ELR (cell line): Measurements from ENCODE around the gene USP20.
"Not testable (repeated sequence)": the region's sequence is repeated elsewhere in the genome, so short reads cannot be mapped to it uniquely, and the experiment has no call there.

Source experiments
- DNase-seq: peaks from one replicate; pipeline ENCODE4 v3.0.0-alpha.2; 2015; ENCODE audit warnings: low read depth

Gene USP20

GRCh38 chr9:129835128-129835859, at the start of gene USP20, which contains the start of gene C9orf78:
Gene USP20, plus strand, starts transcription at chr9:129835458. Its CDS starts 17,098 bp downstream, at chr9:129852556.
Gene C9orf78, minus strand, starts transcription at chr9:129835275. Its CDS starts 54 bp downstream, at chr9:129835221.
- DNase-seq: peak; percentile 98

- peak; percentile 36 for DNase-seq
Observed at GRCh38 chr9:129785866-129786265, 49.4 kb upstream of the USP20 start.

DNA sequence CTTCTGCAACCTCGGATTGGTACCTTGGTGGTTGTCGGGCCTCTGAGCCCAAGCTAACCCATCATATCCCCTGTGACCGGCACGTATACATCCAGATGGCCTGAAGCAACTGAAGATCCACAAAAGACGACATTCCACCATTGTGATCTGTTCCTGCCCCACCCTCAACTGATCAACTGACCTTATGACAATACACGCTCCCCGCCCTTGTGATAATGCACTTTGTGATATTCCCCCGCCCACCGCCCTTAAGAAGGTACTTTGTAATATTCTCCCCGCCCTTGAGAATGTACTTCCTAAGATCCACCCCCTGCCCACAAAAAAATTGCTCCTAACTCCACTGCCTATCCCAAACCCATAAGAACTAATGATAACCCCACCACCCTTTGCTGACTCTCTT, 48.8 kb upstream of the USP20 start:
- DNase-seq: no peak

- no peak for DNase-seq
Observed at GRCh38 chr9:129794549-129794948, 40.7 kb upstream of the USP20 start.

- not testable (repeated sequence) for DNase-seq
Observed at GRCh38 chr9:129796029-129796428, 39.2 kb upstream of the USP20 start.

DNA sequence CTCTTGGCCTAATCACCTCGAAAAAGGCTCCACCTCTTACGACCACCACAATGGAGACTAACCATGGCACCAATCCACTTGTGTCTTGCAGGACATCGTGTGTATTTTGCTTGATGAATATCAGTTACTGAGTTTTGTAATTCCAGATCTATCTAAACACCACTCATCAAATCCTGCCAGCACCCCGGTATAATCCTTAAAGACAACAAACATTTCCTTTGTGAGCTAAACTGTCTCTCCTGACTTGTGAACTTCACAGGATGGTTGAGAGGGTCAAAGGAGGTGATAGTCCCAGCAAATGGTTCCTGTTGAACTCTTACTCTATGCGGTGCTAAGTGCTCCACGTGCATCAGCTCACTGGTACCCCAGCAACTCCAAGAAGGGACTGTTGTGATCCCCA, 36.3 kb upstream of the USP20 start:
- DNase-seq: no peak

GRCh38 chr9:129801504-129801903, 33.8 kb upstream of the USP20 start:
- no peak for DNase-seq

GRCh38 chr9:129802833-129803675, 32.2 kb upstream of the USP20 start, which contains the start of gene TOR1B:
Gene TOR1B, plus strand, starts transcription at chr9:129803184. Its CDS starts 29 bp downstream, at chr9:129803213.
- DNase-seq: peak; percentile 95

GRCh38 chr9:129803676-129804060, 31.6 kb upstream of the USP20 start:
- DNase-seq: no peak

- no peak for DNase-seq
Observed at GRCh38 chr9:129806061-129806460, 29.2 kb upstream of the USP20 start.

GRCh38 chr9:129809346-129809745, 25.9 kb upstream of the USP20 start:
- DNase-seq: no peak

GRCh38 chr9:129810116-129810515, 25.1 kb upstream of the USP20 start:
- DNase-seq: no peak

- DNase-seq: no peak
Observed at GRCh38 chr9:129810788-129811187, 24.5 kb upstream of the USP20 start.

GRCh38 chr9:129811967-129812363, 23.3 kb upstream of the USP20 start:
- DNase-seq: no peak

DNA sequence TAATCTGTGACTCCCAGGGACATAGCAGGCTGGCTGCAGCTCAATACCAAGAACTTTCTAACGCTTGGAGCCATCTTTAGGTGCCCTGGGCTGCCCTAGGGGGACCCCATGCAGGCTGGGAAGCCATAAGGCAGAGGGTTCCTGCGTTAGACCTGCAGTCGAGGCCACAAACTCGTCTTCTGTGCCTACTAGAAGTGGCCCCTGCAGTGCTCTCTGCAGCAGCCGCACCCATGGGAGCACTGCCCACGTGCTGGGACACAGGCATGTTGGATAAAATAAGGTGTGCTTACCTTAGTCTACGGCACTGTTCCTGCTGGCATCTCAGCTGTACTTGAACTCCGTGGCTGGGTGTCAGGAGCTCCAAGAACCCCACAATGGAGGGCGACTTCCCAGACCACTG, 22.9 kb upstream of the USP20 start:
- DNase-seq: no peak

- no peak for DNase-seq
Observed at GRCh38 chr9:129813661-129814060, 21.6 kb upstream of the USP20 start.

DNA sequence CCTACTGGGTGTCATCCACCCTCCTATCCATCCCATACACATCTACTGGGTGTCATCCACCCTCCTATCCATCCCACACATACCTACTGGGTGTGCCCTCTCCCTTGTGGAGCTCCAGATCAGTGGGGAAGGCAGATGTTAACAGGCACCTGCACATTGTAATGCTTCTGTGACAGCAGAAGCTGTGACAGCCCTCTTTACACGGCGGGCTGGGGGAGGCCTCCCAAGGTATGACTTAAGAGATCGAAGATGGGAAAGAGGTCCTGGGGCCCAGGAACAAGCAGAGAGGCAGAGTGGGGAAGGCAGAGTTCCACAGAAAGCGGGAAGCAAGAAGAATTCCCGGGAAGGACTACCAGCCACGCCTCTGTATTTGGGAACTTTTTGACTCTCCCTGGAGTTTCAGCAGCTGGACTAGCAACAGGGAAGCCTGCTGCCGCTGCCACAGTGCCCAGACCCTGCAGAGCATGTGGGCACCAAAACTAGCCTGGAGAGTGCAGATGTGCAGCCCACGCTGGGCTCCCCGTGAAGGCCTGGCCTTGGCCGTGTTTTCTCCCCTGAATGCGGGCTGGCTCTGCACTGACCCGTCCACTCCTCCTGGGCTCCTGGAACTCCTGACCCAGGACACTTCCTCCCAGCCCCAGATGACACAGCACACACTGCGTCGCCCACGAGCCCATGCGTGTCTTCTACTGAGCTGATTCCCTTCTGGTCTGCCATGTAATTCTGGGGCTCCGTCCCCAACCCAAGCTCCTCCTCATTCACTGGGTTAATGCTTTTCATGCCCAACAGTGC, 20.6 kb upstream of the USP20 start:
- DNase-seq: no peak

DNA sequence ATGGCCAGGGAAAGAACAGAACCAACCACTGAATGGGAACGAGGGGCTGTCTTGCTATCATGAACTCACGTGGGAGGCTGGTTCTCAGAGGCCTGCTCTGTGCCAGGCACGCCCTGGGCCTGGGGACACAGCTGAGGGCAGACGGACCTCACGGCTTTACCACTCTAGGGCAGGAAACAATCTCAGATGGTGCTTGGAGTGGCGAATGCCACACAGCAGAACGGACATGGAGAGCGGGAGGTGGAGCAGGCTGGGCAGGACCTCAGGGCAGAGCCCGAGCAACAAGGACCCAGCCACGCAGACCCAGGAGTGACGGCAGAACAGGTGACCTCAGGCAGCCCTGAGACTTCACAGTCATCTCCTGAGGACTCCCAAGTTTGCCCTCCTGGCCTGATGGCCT, 20.0 kb upstream of the USP20 start:
- no peak for DNase-seq

DNA sequence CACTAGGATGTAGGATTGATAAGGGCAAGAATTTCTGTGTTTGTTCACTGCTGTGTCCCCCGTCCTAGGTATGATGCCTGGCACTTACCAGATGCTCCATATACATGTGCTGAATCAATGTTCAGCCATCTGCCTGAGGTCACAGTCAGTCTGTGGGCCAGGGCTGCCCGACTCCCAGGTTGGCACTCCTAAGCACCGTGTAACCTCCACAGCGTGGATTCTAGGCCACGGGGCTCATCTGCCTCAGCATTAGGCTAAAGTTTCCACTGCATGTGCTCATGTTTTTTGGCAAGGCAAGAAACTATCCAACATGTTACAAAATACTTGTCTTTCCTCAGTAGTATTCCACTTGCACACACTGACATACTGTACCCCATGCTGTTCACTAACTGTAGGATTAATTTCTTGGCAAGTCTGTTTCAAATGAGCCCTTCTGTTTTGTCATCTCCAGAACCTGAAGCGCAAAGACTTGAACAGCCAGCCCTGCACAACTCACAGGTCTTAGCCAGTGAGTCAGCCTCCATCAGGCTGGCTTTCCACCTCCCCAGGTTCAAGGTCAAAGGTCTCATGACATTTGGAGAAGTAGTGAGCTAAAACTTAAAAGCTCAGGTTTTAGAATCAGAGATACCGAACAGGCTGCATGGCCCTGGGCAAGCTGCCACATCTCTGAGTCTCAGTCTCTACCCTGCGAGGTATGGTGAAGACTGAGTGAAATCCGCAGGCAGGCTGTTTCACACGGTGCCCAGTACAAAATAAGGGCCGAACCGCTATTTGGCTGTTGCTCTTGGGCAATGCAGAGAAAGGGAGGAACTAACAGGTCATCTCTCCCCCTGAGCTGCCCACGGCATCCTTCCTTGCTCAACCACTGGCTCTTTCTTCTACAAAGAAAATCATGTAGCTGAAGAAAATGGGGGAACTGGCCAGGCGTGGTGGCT, 18.5 kb upstream of the USP20 start:
- DNase-seq: no peak

- peak; percentile 67 for DNase-seq
Observed at GRCh38 chr9:129822898-129823541, 12.2 kb upstream of the USP20 start.

DNA sequence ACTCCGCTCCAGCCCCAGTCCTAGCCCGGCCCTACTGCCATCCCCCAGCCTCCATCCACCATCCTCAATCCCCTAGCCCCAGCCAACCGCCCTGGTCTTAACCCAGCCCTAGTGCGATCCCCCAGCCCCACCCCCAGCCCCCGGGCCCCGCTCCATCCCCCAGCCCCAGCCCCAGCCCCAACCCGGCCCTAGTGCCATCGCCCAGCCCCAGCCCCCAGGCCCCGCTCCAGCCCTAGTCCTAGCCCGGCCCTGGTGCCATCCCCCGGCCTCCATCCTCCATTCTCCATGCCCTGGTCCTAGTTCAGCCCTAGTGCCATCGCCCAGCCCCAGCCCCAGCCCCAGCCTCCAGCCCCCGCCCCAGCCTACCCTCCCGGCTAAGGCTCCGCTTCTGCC, 11.7 kb upstream of the USP20 start:
- DNase-seq: no peak
